ENCODE measurements around the gene SLC9A9. TPM values are rescaled to one million over a fixed set of nuclear protein-coding genes. Genes with fewer than 3 reads are reported as not detected.

SLC9A9 gene
- polyA plus RNA-seq, 1 of the 3 experiments (the other 2 are of a cell fraction), result 0.05 TPM

- POLR2A ChIA-PET, result no interaction called here
These were observed 570.7 kb downstream of the SLC9A9 start for GRCh38 chr3:143277531-143277930.

More at GRCh38 chr3:143277531-143277930, 570.7 kb downstream of the SLC9A9 start:
- no peaks in the 10 kb centered on the region for H3K4me1 ChIP-seq (ENCODE audit: control insufficient read depth in 1 of 2, insufficient read depth in 2 of 2, low read depth in 1 of 2, low read length in 1 of 2)
- H4K20me1 ChIP-seq (ENCODE audit: insufficient read depth), result no peaks in the 10 kb centered on the region
- H3K27ac ChIP-seq (ENCODE audit: low read depth in 2 of 2, low read length in 1 of 2), result no peak overlapping the region
- no peaks in the 10 kb centered on the region for H3K36me3 ChIP-seq (replicated peaks in 1 of 2; ENCODE audit: control insufficient read depth in 1 of 2, insufficient read depth in 2 of 2, low read length in 1 of 2)
- H2AFZ ChIP-seq (ENCODE audit: low read depth), result no peak overlapping the region
- no peak overlapping the region for H3K9ac ChIP-seq
- no peak overlapping the region for H3K4me2 ChIP-seq
- WGBS (ENCODE audit: low lambda C conversion rate), result 83% methylated on average over 2 of the region's 2 CpGs
- H3K4me3 ChIP-seq (ENCODE audit: low read depth in 2 of 2, low read length in 1 of 2), result no peak overlapping the region
- no peak for DNase-seq
- CTCF ChIA-PET, result no interaction called here
- no peaks in the 10 kb centered on the region for H3K79me2 ChIP-seq (ENCODE audit: insufficient read depth)
- TF ChIP-seq TCF12 (IDR thresholded peaks at IDR 0.05) (no peak), RCOR1 (IDR thresholded peaks at IDR 0.05; ENCODE audit: low read length) (no peak), CTCF (IDR thresholded peaks at IDR 0.05) (no peak), CHD2 (IDR thresholded peaks at IDR 0.05; ENCODE audit: low read length, partially characterized antibody) (no peak), IRF3 (IDR thresholded peaks at IDR 0.05; ENCODE audit: low read depth, low read length) (no peak), SIN3A (IDR thresholded peaks at IDR 0.05; ENCODE audit: borderline replicate concordance, low read depth, low read length) (no peak), ZBTB33 (IDR thresholded peaks at IDR 0.05; ENCODE audit: borderline replicate concordance, low read depth) (no peak), REST (IDR thresholded peaks at IDR 0.05; ENCODE audit: low read depth, low read length) (no peak), GABPA (IDR thresholded peaks at IDR 0.05; ENCODE audit: low read depth) (no peak), EZH2phosphoT487 (IDR thresholded peaks at IDR 0.05; ENCODE audit: borderline replicate concordance, low read depth) (no peak), FOXJ3 (CRISPR knock-in tag; IDR thresholded peaks at IDR 0.05) (no peak), RXRA (IDR thresholded peaks at IDR 0.05; ENCODE audit: borderline replicate concordance, low read depth) (no peak), USF2 (IDR thresholded peaks at IDR 0.05; ENCODE audit: borderline replicate concordance, low read depth, low read length) (no peak), MAX (IDR thresholded peaks at IDR 0.05; ENCODE audit: low read depth) (no peak), GATA2 (CRISPR knock-in tag; IDR thresholded peaks at IDR 0.05) (no peak), EP300 (IDR thresholded peaks at IDR 0.05; ENCODE audit: borderline replicate concordance in 1 of 2, low read depth in 1 of 2, low read length in 1 of 2) (no peak), RFX5 (IDR thresholded peaks at IDR 0.05; ENCODE audit: low read length) (no peak), NFIC (IDR thresholded peaks at IDR 0.05; ENCODE audit: borderline replicate concordance) (no peak)
- H3K9me2 ChIP-seq, result no peaks in the 10 kb centered on the region
- no peaks in the 10 kb centered on the region for H3K9me3 ChIP-seq
- H3F3A ChIP-seq (replicated peaks; ENCODE audit: insufficient read depth), result no peaks in the 10 kb centered on the region
- H3K27me3 ChIP-seq (ENCODE audit: insufficient read depth), result peaks cover 4% of the 10 kb centered on the region; the same call in 1 of the 2 replicates

All from SK-N-SH (cell line).